ENCODE data around the gene PAAF1.

GRCh38 chr11:73889536-73889935 is 12.7 kb downstream of the PAAF1 start:
- TF ChIP-seq CTCF (IDR thresholded peaks at IDR 0.05) (no peak), POLR2A (IDR thresholded peaks at IDR 0.05) (no peak)
